DOHH2 (cell line): ENCODE data around the gene OSM.

Experiments
- H3F3A ChIP-seq: fragments of 200-600 bp; sonication (generic), shearing (Covaris generic); 2 replicates; pipeline ENCODE4 v1.6.0; 2016; ENCODE audit warnings: antibody characterized with exemption, mild to moderate bottlenecking; ENCODE audit not compliant: control insufficient read depth, insufficient read depth
- H3K27ac ChIP-seq: fragments of 200-600 bp; sonication (generic); 2 replicates; pipeline ENCODE4 v1.5.1; 2014; ENCODE audit warnings: low read depth, mild to moderate bottlenecking, low read length, moderate library complexity
- H3K27me3 ChIP-seq: fragments of 200-600 bp; sonication (generic); 2 replicates; pipeline ENCODE4 v1.6.1; 2014; ENCODE audit warnings: mild to moderate bottlenecking, low read length, mixed read lengths; ENCODE audit not compliant: control insufficient read depth
- H3K36me3 ChIP-seq: fragments of 200-600 bp; sonication (generic); 2 replicates; pipeline ENCODE4 v1.6.1; 2014; ENCODE audit warnings: mild to moderate bottlenecking, low read length, moderate library complexity, mixed read lengths; ENCODE audit not compliant: control insufficient read depth
- H3K4me1 ChIP-seq: fragments of 200-600 bp; sonication (generic); 2 replicates; pipeline ENCODE4 v1.6.1; 2014; ENCODE audit warnings: mild to moderate bottlenecking, low read length, mixed read lengths; ENCODE audit not compliant: control insufficient read depth
- H3K4me2 ChIP-seq: fragments of 200-600 bp; sonication (generic); 2 replicates; pipeline ENCODE4 v1.6.0; 2014; ENCODE audit warnings: mild to moderate bottlenecking, low read length, moderate library complexity
- H3K4me3 ChIP-seq: fragments of 200-600 bp; sonication (generic); 2 replicates; pipeline ENCODE4 v1.5.1; 2014; ENCODE audit warnings: mild to moderate bottlenecking, low read length, mixed read lengths
- H3K79me2 ChIP-seq: fragments of 200-600 bp; sonication (generic); 2 replicates; pipeline ENCODE4 v1.6.1; 2014; ENCODE audit warnings: mild to moderate bottlenecking, low read length, mixed read lengths; ENCODE audit not compliant: control insufficient read depth
- H3K9me2 ChIP-seq: fragments of 200-600 bp; sonication (generic); replicated peaks from 2 replicates; pipeline ENCODE4 v1.6.1; 2014; ENCODE audit warnings: mild to moderate bottlenecking, low read length, mixed read lengths; ENCODE audit not compliant: control insufficient read depth
- H3K9me3 ChIP-seq: fragments of 200-600 bp; sonication (generic); 2 replicates; pipeline ENCODE4 v1.6.1; 2014; ENCODE audit warnings: antibody characterized with exemption, low read length, mixed read lengths; ENCODE audit not compliant: control insufficient read depth, insufficient read depth
- H4K20me1 ChIP-seq: fragments of 200-600 bp; sonication (generic); 2 replicates; pipeline ENCODE4 v1.6.0; 2014; ENCODE audit warnings: low read depth, mild to moderate bottlenecking, antibody characterized with exemption, low read length, moderate library complexity; ENCODE audit not compliant: control insufficient read depth, insufficient read depth
- EZH2phosphoT487 ChIP-seq: fragments of 200-600 bp; sonication (generic); IDR thresholded peaks from 2 replicates; pipeline ENCODE4 v1.6.1; 2017; ENCODE audit warnings: borderline replicate concordance, mild to moderate bottlenecking, antibody characterized with exemption, low read length, moderate library complexity, mixed read lengths
- TF ChIP-seq, protein P1 (sequence below): fragments of 200-600 bp; sonication (generic); IDR thresholded peaks from one replicate; pipeline ENCODE4 v1.5.1; 2014; ENCODE audit warnings: antibody characterized with exemption, mild to moderate bottlenecking, low read depth, low read length; ENCODE audit not compliant: poor library complexity, severe bottlenecking

The OSM gene

DNA sequence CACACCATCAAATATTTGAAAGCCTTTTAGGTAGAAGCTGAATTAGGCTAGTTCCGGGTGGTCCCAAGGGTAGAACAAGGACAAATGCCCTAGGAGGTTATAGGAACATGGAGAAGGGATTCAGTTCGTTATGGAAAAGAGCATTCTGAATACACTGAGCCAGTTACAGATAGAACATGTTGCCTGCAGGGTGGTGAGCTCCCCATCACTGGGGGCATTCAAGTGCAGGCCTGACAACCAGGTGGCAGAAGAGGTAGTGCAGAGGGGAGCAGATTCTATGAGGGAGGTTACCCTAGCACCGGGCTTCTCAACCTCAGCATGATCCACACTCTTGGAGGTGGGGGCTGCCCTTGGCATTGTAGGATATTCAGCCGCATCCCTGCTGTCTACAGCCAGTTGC, 44.3 kb downstream of the OSM start:
- H3K27ac ChIP-seq: no peak overlapping the region
- no peaks in the 10 kb centered on the region for H3K79me2 ChIP-seq
- no peaks in the 10 kb centered on the region for H3K9me3 ChIP-seq
- H3K27me3 ChIP-seq: peaks cover 33% of the 10 kb centered on the region
- peaks cover 19% of the 10 kb centered on the region for H3K4me1 ChIP-seq
- no peak overlapping the region for H3K4me2 ChIP-seq
- no peaks in the 10 kb centered on the region for H3K9me2 ChIP-seq
- H3K36me3 ChIP-seq: no peaks in the 10 kb centered on the region
- H3F3A ChIP-seq: no peaks in the 10 kb centered on the region
- TF ChIP-seq, protein P1, sequence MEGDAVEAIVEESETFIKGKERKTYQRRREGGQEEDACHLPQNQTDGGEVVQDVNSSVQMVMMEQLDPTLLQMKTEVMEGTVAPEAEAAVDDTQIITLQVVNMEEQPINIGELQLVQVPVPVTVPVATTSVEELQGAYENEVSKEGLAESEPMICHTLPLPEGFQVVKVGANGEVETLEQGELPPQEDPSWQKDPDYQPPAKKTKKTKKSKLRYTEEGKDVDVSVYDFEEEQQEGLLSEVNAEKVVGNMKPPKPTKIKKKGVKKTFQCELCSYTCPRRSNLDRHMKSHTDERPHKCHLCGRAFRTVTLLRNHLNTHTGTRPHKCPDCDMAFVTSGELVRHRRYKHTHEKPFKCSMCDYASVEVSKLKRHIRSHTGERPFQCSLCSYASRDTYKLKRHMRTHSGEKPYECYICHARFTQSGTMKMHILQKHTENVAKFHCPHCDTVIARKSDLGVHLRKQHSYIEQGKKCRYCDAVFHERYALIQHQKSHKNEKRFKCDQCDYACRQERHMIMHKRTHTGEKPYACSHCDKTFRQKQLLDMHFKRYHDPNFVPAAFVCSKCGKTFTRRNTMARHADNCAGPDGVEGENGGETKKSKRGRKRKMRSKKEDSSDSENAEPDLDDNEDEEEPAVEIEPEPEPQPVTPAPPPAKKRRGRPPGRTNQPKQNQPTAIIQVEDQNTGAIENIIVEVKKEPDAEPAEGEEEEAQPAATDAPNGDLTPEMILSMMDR: no peak
- no peak for TF ChIP-seq EZH2phosphoT487
- no peaks in the 10 kb centered on the region for H4K20me1 ChIP-seq
- H3K4me3 ChIP-seq: no peak overlapping the region

DNA sequence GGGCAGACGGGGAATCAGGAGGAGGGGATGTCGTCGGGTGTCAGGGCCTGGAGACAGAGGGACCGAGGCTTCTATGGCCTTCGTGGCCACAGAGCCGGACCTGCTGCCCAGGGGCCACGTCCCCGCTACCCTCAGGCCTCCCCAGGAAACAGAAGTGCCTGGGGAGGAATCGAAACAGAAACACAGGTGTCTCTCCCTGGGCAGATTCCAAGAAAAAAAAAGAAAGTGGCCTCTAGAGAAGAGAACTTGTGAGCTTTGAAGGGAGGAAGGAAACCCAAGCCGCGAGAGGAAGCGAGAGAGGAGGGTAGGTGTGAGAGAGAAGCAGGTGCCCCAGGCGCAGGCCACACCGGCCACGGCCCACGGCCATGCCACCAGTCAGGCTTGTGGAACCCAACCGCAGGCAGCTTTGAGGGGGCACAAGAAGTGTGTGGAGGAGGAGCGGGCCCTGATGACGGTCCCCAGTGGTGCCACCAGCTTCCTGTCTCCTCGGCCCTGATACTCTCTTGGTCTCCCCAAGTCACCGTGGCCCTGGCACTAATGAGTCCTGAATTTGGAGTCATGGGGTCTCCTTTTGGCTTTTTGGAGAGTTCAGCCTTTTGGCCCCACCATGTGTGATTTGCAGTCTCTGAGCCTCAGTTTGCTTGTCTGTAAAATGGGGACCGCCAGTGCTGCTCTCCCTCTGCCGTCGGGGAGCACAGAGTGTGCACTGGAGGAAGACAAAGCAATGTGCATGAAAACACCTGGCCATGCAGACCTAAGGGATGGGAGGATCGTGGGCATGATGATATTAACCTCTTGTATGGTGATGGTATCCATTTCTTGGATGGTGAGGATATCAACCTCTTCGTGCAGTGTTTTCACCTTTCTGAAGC, 45.3 kb downstream of the OSM start:
- Histone ChIP-seq H3K79me2 (no peaks in the 10 kb centered on the region), H3K27ac (no peak overlapping the region), H4K20me1 (no peaks in the 10 kb centered on the region), H3K9me3 (no peaks in the 10 kb centered on the region), H3K4me3 (no peak overlapping the region), H3K4me1 (peaks cover 19% of the 10 kb centered on the region), H3K27me3 (peaks cover 36% of the 10 kb centered on the region), H3K36me3 (no peaks in the 10 kb centered on the region), H3K4me2 (peak overlapping the region; percentile 33; the same call in 1 of the 2 replicates), H3F3A (no peaks in the 10 kb centered on the region), H3K9me2 (no peaks in the 10 kb centered on the region)
- no peak for TF ChIP-seq EZH2phosphoT487
- TF ChIP-seq, protein P1: no peak

- Histone ChIP-seq H3K9me3 (no peaks in the 10 kb centered on the region), H3K79me2 (no peaks in the 10 kb centered on the region), H3F3A (no peaks in the 10 kb centered on the region), H3K4me2 (no peak overlapping the region), H3K9me2 (no peaks in the 10 kb centered on the region), H3K27me3 (peaks cover 36% of the 10 kb centered on the region), H3K36me3 (no peaks in the 10 kb centered on the region), H3K27ac (no peak overlapping the region), H3K4me3 (no peak overlapping the region), H4K20me1 (no peaks in the 10 kb centered on the region), H3K4me1 (peaks cover 19% of the 10 kb centered on the region)
- TF ChIP-seq EZH2phosphoT487: no peak
- TF ChIP-seq, protein P1: no peak
These were observed 46.2 kb downstream of the OSM start for GRCh38 chr22:30220338-30221012.
